ENCODE measurements around the gene NHLRC2. TPM values are rescaled to one million over a fixed set of nuclear protein-coding genes. Genes with fewer than 3 reads are reported as not detected.

The NHLRC2 gene
- total RNA-seq, 1 donor from 2014 or later: 50.1 TPM

DNA sequence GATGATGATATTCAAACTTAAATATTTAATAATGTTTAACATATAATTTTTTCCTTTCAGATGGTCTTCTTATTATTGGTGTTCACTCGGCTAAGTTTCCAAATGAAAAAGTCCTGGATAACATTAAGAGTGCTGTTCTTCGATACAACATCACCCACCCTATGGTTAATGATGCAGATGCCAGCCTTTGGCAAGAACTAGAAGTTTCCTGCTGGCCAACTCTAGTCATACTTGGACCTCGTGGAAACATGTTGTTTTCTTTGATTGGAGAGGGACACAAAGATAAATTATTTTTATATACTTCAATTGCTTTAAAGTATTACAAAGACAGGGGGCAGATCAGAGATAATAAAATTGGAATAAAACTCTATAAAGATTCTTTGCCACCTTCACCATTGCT is 22.0 kb downstream of the NHLRC2 start:
- Histone ChIP-seq H3K27ac (replicated peaks) (no peak overlapping the region), H3K9me3 (replicated peaks) (peaks cover 16% of the 10 kb centered on the region), H3K4me1 (peaks cover 30% of the 10 kb centered on the region), H3K4me3 (no peak overlapping the region), H3K27me3 (ENCODE audit: low read depth) (no peaks in the 10 kb centered on the region), H3K36me3 (peaks cover 56% of the 10 kb centered on the region)
- intact Hi-C loops (cut with micrococcal nuclease): no loop called here
- DNase-seq: no peak
- TF ChIP-seq, protein P1, sequence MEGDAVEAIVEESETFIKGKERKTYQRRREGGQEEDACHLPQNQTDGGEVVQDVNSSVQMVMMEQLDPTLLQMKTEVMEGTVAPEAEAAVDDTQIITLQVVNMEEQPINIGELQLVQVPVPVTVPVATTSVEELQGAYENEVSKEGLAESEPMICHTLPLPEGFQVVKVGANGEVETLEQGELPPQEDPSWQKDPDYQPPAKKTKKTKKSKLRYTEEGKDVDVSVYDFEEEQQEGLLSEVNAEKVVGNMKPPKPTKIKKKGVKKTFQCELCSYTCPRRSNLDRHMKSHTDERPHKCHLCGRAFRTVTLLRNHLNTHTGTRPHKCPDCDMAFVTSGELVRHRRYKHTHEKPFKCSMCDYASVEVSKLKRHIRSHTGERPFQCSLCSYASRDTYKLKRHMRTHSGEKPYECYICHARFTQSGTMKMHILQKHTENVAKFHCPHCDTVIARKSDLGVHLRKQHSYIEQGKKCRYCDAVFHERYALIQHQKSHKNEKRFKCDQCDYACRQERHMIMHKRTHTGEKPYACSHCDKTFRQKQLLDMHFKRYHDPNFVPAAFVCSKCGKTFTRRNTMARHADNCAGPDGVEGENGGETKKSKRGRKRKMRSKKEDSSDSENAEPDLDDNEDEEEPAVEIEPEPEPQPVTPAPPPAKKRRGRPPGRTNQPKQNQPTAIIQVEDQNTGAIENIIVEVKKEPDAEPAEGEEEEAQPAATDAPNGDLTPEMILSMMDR (IDR thresholded peaks at IDR 0.05; ENCODE audit: borderline replicate concordance): no peak

DNA sequence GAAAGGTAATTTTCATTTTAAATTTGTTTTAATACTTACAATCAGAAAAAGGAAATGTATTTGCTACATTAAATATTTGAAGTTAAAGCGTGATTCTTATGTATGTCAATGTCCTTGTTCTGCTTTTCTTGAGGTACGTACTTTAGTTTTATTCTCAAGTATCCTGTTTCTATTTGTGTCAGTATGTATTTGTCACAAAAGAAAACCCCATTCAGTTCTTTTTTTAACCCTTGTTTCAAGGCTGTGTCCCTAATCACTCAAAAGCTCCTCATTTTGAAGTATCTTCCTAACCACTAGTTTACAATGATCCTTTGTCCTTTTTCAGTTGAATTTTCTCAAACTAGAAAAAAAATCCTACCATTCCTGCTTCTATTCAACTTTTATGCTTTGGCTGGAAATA is 25.2 kb downstream of the NHLRC2 start:
- DNase-seq: no peak
- H3K27me3 ChIP-seq (ENCODE audit: low read depth): no peaks in the 10 kb centered on the region
- peaks cover 62% of the 10 kb centered on the region for H3K36me3 ChIP-seq
- intact Hi-C loops (cut with micrococcal nuclease): no loop called here
- H3K27ac ChIP-seq (replicated peaks): no peak overlapping the region
- no peaks in the 10 kb centered on the region for H3K9me3 ChIP-seq (replicated peaks)
- TF ChIP-seq, protein P1 (IDR thresholded peaks at IDR 0.05; ENCODE audit: borderline replicate concordance): no peak
- no peak overlapping the region for H3K4me3 ChIP-seq
- peaks cover 30% of the 10 kb centered on the region for H3K4me1 ChIP-seq

DNA sequence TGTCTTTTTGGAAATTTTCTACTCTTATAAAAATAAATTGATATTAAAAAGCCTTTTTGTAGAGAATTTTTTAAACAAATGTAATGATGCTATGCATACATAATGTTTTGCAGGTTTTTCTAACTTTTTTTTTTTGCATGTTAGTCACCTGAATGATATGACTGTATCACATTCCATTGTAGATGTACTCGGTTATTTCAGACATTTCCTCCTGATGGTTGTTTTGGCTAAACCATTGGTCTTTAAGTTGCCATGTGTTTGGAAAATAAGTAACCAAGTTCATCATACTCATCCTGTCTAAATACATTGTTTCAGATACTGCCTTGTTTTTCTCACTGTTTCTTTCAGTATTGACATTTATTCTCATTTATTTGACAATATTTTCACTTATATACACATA is 25.8 kb downstream of the NHLRC2 start:
- Histone ChIP-seq H3K36me3 (peaks cover 68% of the 10 kb centered on the region), H3K4me3 (no peak overlapping the region), H3K9me3 (replicated peaks) (no peaks in the 10 kb centered on the region), H3K27ac (replicated peaks) (no peak overlapping the region), H3K4me1 (peaks cover 26% of the 10 kb centered on the region), H3K27me3 (ENCODE audit: low read depth) (no peaks in the 10 kb centered on the region)
- no peak for DNase-seq
- intact Hi-C loops (cut with micrococcal nuclease): no loop called here
- TF ChIP-seq, protein P1 (IDR thresholded peaks at IDR 0.05; ENCODE audit: borderline replicate concordance): no peak

DNA sequence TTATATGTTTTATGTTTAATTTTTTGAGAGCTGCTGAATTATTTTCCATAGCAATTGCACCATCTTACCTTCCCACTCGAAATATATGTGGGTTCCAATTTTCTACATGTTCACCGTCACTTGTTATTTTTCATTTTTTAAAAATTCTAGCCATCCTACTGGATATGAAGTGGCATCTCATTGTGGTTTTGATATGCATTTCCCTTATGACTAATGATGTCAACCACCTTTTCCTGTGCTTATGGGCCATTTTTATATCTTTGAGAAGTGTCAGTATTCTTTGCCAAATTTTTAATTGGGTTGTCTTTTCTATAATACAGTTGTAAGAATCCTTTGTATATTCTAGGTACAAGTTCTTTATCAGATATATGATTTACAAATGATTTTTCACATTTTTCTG is 27.8 kb downstream of the NHLRC2 start:
- Histone ChIP-seq H3K27me3 (ENCODE audit: low read depth) (no peaks in the 10 kb centered on the region), H3K4me1 (peaks cover 7% of the 10 kb centered on the region), H3K36me3 (peaks cover 76% of the 10 kb centered on the region), H3K4me3 (no peak overlapping the region), H3K27ac (replicated peaks) (no peak overlapping the region), H3K9me3 (replicated peaks) (no peaks in the 10 kb centered on the region)
- TF ChIP-seq, protein P1 (IDR thresholded peaks at IDR 0.05; ENCODE audit: borderline replicate concordance): no peak
- intact Hi-C loops (cut with micrococcal nuclease): no loop called here
- no peak for DNase-seq

DNA sequence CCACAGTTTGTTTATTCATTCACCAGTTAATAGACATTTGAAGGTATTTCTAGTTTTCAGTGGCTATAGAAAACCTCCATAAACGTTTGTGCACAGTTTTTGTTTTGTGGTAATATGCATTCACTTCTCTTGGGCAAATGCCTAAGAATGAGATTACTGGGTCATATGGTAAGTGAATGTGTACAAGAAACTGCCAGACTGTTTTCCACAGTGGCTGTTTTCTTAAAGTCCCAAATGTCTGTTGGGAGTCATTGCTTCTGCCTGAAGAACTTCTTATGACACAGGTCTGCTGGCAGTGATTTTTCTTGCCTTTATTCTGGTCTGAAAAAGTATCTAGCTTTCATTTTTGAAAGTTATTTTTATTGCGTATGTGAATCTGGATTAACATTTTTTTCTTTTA is 35.5 kb downstream of the NHLRC2 start:
- Histone ChIP-seq H3K4me1 (peaks cover 54% of the 10 kb centered on the region), H3K36me3 (peaks cover 51% of the 10 kb centered on the region), H3K9me3 (replicated peaks) (no peaks in the 10 kb centered on the region), H3K4me3 (no peak overlapping the region), H3K27ac (replicated peaks) (peak overlapping the region; percentile 65), H3K27me3 (ENCODE audit: low read depth) (no peaks in the 10 kb centered on the region)
- TF ChIP-seq, protein P1 (IDR thresholded peaks at IDR 0.05; ENCODE audit: borderline replicate concordance): no peak
- intact Hi-C loops (cut with micrococcal nuclease): no loop called here
- no peak for DNase-seq

DNA sequence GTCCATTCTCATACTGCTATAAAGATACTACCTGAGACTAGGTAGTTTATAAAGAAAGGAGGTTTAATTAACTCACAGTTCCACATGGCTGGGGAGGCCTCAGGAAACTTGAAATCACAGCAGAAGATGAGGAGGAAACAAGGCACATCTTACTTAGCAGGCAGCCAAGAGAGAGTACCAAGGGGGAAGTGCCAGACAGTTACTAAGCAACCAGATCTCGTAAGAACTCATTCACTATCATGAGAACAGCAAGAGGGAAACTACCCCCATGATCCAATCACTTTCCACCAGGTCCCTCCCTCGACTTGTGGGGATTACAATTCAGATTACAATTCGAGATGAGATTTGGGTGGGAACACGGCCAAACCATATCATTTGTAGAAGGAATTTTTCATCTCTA is 36.3 kb downstream of the NHLRC2 start:
- TF ChIP-seq, protein P1 (IDR thresholded peaks at IDR 0.05; ENCODE audit: borderline replicate concordance): no peak
- H3K4me3 ChIP-seq: no peak overlapping the region
- H3K27me3 ChIP-seq (ENCODE audit: low read depth): no peaks in the 10 kb centered on the region
- H3K36me3 ChIP-seq: peaks cover 43% of the 10 kb centered on the region
- peaks cover 58% of the 10 kb centered on the region for H3K4me1 ChIP-seq
- H3K9me3 ChIP-seq (replicated peaks): no peaks in the 10 kb centered on the region
- H3K27ac ChIP-seq (replicated peaks): peak overlapping the region; percentile 65
- intact Hi-C loops (cut with micrococcal nuclease): no loop called here
- DNase-seq: no peak
